GM15510 (cell line): ENCODE data around the gene BTD.

ENCODE experiments used
- POLR2A ChIP-seq: IDR thresholded peaks from 3 replicates; pipeline ENCODE4 v1.6.1; 2011; ENCODE audit warnings: borderline replicate concordance; ENCODE audit not compliant: insufficient read length; ENCODE audit errors: extremely low read depth

The BTD gene

GRCh38 chr3:15585111-15585845 lies 16.3 kb upstream of the BTD start:
- no peak for TF ChIP-seq POLR2A

GRCh38 chr3:15591242-15591641 lies 10.3 kb upstream of the BTD start:
- TF ChIP-seq POLR2A, result no peak

GRCh38 chr3:15591928-15592327 lies 9.6 kb upstream of the BTD start:
- TF ChIP-seq POLR2A, result no peak

GRCh38 chr3:15592968-15593367 lies 8.6 kb upstream of the BTD start:
- TF ChIP-seq POLR2A, result no peak

DNA sequence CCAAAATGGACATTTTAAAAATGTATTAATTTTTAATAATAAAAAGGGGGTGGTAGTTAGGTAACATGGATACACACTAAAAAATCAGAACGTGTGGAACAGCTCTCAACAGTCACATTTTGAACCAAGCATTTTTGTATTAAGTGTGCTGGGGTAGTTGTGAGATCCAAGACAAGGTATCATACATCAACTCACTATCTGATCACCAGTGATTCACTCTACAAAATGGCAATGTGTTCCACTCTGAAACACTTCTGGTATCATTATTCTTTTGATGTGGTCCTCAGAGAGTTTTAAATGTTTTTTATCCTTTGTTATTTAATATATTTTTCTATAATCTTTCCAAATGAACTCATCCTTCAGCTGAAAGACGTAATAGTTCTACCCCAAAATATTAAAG lies 5.6 kb upstream of the BTD start:
- TF ChIP-seq POLR2A, result no peak

GRCh38 chr3:15601046-15601398 lies 523 bp upstream of the BTD start:
- no peak for TF ChIP-seq POLR2A

GRCh38 chr3:15602146-15602536 lies 596 bp downstream of the BTD start:
- TF ChIP-seq POLR2A, result no peak

DNA sequence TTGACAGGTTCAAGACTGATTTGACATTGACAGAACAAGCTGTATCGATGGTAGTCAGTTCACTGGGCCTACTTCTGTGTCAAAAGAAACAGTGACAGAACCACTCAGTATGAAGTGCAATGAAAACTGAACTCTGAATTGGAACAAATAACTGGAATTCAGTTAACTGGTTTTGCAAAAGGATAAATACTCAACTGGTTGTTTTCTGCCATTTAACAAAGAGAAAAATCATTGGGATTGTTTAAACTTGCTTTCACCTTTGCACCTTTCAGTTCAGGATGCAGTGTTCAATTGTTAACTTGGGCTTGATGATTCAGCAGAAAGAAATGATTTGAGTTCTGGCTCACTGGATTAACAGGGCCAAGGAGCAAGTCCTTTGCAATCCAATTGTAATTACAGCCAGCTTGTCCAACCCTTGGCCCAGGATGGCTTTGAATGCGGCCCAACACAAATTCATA lies 4.9 kb downstream of the BTD start:
- TF ChIP-seq POLR2A, result no peak

DNA sequence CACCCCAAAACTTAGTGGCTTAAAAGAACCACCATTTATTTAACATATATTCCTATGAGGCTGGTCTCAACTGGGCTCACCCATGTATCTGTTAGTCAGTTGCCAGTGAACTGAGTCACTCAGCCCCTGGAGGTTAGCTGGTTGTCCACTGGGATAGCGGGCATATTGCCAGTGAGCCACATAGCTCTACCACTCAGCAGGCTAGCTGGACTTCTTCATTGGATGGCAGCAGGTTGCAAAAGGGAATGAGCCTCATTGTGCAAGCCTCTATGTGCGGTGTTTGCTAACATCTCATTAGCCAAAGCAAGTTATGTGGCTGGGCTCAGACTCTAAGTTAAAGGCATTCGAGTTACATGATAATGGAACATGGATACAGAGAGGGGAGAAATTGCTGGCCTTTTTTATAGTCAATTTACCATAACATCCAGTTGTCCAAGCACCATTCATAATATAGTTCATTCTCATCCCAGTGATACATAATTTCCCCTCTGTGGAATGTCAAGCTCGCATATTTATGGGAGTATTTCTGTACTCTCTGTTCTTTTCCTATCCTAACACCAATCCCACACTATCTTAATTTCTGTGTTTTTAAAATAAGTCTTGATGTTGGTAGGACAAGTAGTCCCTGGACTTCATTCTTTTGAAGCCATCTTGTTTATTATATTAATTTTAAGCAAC lies 8.7 kb downstream of the BTD start:
- no peak for TF ChIP-seq POLR2A

DNA sequence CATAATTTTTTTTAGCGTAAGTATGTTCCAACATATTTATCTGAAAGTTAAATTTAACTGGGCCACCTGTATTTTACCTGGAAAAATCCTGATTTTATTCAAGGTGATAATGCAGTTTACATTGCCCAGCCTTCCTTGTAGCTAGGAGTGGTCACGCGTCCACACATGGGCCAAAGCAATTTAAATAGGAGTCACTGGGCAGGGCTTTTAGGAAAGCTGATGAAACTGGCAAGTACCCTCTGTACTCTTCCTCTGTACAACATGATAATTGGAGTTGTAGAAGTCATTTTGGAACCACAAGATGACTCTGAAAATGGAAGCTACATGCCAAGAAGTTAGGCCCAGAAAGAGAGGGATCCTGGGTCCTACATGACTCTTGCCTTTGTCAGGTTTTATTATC lies 9.5 kb downstream of the BTD start:
- TF ChIP-seq POLR2A, result no peak

DNA sequence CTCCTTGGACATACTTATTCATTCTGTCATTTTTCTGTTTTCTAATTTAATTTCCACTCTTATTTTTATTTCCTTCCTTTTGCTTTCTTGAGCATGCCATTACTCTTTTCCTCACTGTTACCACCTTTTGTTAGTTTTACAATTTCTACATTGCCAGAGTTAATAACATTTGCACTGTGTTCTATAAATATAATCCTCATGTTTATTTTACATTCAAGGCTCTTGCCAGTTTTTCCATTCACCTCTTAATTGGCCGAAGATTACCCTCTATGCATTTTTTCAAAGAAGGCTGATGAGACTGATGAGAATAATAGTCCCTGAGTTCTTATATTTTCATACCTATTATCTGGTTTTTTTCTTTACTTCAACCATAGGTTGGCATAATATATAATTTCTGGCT lies 10.5 kb downstream of the BTD start:
- no peak for TF ChIP-seq POLR2A

DNA sequence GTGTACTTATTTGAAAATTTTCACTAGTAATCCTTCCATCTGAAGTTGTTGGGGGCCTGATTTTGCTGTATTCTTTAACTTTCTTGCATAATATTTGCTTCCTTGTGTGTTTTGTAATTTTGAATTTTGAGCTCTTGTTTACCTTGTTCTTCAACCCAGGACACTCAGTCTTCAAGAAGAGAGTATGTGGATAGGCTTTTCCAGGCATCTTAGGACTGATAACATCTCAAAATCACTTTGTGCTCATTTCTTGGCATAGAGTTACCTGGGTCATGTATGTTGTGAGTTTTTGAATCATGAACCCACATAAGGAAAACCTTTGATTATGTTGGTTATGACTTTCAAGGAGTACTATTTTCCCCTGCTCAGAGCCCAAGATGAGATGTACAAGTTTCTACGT lies 13.4 kb downstream of the BTD start:
- no peak for TF ChIP-seq POLR2A

DNA sequence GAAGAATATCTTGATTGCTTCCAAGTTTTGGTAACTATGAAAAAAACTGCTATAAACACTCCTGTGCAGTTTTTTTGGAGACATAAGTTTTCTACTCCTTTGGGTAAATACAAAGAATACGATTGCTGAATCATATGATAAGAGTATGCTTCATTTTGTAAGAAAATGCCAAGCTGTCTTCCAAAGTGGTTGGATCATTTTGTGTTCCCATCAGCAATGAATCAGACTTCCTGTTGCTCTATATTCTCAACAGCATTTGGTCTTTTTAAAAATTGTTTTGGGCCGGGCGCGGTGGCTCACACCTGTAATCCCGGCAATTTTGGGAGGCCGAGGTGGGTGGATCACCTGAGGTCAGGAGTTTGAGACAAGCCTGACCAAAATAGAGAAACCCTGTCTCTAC lies 14.5 kb downstream of the BTD start:
- TF ChIP-seq POLR2A, result no peak

DNA sequence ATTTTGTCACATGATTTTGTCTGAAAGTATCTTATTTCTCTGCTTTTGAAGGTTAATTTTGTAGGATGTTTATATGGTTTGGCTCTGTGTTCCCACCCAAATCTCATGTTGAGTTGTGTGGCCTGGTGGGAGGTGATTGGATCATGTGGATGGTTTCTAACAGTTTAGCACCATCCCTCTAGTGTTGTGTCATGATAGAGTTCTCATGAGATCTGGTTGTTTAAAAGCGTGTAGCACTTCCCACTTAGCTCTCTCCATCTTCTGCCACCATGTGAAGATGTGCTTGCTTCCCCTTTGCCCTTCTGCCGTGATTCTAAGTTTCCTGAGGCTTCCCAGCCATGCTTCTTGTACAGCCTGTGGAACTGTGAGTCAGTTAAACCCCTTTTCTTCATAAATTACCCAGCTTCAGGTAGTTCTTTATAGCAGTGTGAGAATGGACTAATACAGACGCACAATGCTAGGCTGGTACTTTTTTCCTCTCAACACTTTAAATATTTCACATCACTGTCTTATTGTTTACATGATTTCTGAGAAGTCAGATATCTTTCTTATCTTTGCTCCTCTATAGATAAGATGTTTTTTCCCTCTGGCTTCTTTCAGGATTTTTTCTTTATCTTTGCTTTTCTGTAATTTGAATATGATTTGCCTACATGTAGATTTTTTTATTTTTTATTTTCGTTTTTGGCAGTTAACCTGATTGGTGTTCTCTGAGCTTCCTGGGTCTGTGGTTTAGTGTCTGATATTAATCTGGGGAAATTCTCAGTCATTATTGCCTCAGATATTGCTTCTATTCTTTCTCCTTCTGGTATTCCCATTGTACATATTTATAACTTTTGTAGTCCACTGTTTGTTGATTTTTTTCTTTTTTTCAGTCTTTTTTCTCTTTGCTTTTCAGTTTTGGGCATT lies 22.2 kb downstream of the BTD start:
- TF ChIP-seq POLR2A, result no peak

GRCh38 chr3:15628967-15629366 lies 27.4 kb downstream of the BTD start:
- TF ChIP-seq POLR2A, result no peak
